Neural progenitor cell (in vitro differentiated cells): ENCODE measurements around the gene NSMF. TPM values are rescaled to one million over a fixed set of nuclear protein-coding genes. Genes with fewer than 3 reads are reported as not detected.

Experiments used
- DNase-seq: peaks from one replicate; pipeline ENCODE4 v3.0.0-alpha.2; 2016; ENCODE audit warnings: low spot score
- H2AFZ ChIP-seq: fragments of 200-600 bp; sonication (generic); replicated peaks from 2 replicates; pipeline ENCODE4 v1.6.1; 2016; ENCODE audit warnings: antibody characterized with exemption
- H3F3A ChIP-seq: fragments of 200-600 bp; sonication (generic); 2 replicates; pipeline ENCODE4 v1.6.1; 2016; ENCODE audit warnings: antibody characterized with exemption, low read depth
- H3K27ac ChIP-seq: fragments of 200-600 bp; sonication (generic); 2 replicates; pipeline ENCODE4 v1.5.1; 2016; ENCODE audit warnings: mild to moderate bottlenecking
- H3K27me3 ChIP-seq: fragments of 200-600 bp; sonication (generic); 2 replicates; pipeline ENCODE4 v1.6.1; 2016; ENCODE audit warnings: mild to moderate bottlenecking, moderate library complexity
- H3K36me3 ChIP-seq: fragments of 200-600 bp; sonication (generic); 2 replicates; pipeline ENCODE4 v1.5.1; 2016
- H3K4me1 ChIP-seq: fragments of 200-600 bp; sonication (generic); 2 replicates; pipeline ENCODE4 v1.6.1; 2016; ENCODE audit warnings: mixed run types
- H3K4me2 ChIP-seq: fragments of 200-600 bp; sonication (generic); 2 replicates; pipeline ENCODE4 v1.6.1; 2016
- H3K4me3 ChIP-seq: fragments of 200-600 bp; sonication (generic); 2 replicates; pipeline ENCODE4 v1.5.1; 2016
- H3K79me2 ChIP-seq: fragments of 200-600 bp; sonication (generic); 2 replicates; pipeline ENCODE4 v1.6.1; 2016; ENCODE audit warnings: low read depth
- H3K9ac ChIP-seq: fragments of 200-600 bp; sonication (generic); 2 replicates; pipeline ENCODE4 v1.6.1; 2016
- H3K9me3 ChIP-seq: fragments of 200-600 bp; sonication (generic); 2 replicates; pipeline ENCODE4 v1.5.1; 2016; ENCODE audit warnings: low read depth
- H4K20me1 ChIP-seq: fragments of 200-600 bp; sonication (generic); 2 replicates; pipeline ENCODE4 v1.6.1; 2016; ENCODE audit warnings: low read depth
- H3K27ac Mint-ChIP-seq: 3 replicates; pipeline ENCODE4 v1.8.0; 2021; ENCODE audit warnings: mixed read lengths
- H3K27me3 Mint-ChIP-seq: 2 replicates; pipeline ENCODE4 v1.8.0; 2022; ENCODE audit warnings: low read depth, mild to moderate bottlenecking, inconsistent platforms, moderate library complexity, mixed read lengths; ENCODE audit not compliant: insufficient read depth
- H3K36me3 Mint-ChIP-seq: 3 replicates; pipeline ENCODE4 v1.8.0; 2021; ENCODE audit warnings: mixed read lengths
- H3K4me1 Mint-ChIP-seq: 3 replicates; pipeline ENCODE4 v1.8.0; 2021; ENCODE audit warnings: mixed read lengths
- H3K4me3 Mint-ChIP-seq: 3 replicates; pipeline ENCODE4 v1.8.0; 2021; ENCODE audit warnings: mild to moderate bottlenecking, moderate library complexity, mixed read lengths
- H3K9me3 Mint-ChIP-seq: 3 replicates; pipeline ENCODE4 v1.8.0; 2020; ENCODE audit warnings: mixed read lengths
- CTCF ChIP-seq: fragments of 200-600 bp; sonication (generic); IDR thresholded peaks from 2 replicates; pipeline ENCODE4 v1.5.1; 2017; ENCODE audit warnings: antibody characterized with exemption, mild to moderate bottlenecking
- EZH2 ChIP-seq: fragments of 200-600 bp; sonication (generic); IDR thresholded peaks from 2 replicates; pipeline ENCODE4 v1.6.1; 2017; ENCODE audit warnings: antibody characterized with exemption, mild to moderate bottlenecking, moderate library complexity
- EZH2phosphoT487 ChIP-seq: fragments of 200-600 bp; sonication (generic); IDR thresholded peaks from 2 replicates; pipeline ENCODE4 v1.6.1; 2017; ENCODE audit warnings: antibody characterized with exemption
- total RNA-seq: library from RNA; depleted of rRNA; stranded (reverse); fragments of >200 nt; gene quantifications from 2 replicates; pipeline ENCODE4 v1.2.3, GENCODE V29; 2015; ENCODE audit warnings: low replicate concordance

The NSMF gene
- total RNA-seq, 1 donor from 2014 or later = 17.1 TPM

- H3K27ac ChIP-seq = no peak overlapping the region
- peak overlapping the region; percentile 86 for H3K4me3 ChIP-seq
- H3K9ac ChIP-seq = peak overlapping the region; percentile 23
These were observed 661 bp downstream of the NSMF start for GRCh38 chr9:137458194-137459151.

DNA sequence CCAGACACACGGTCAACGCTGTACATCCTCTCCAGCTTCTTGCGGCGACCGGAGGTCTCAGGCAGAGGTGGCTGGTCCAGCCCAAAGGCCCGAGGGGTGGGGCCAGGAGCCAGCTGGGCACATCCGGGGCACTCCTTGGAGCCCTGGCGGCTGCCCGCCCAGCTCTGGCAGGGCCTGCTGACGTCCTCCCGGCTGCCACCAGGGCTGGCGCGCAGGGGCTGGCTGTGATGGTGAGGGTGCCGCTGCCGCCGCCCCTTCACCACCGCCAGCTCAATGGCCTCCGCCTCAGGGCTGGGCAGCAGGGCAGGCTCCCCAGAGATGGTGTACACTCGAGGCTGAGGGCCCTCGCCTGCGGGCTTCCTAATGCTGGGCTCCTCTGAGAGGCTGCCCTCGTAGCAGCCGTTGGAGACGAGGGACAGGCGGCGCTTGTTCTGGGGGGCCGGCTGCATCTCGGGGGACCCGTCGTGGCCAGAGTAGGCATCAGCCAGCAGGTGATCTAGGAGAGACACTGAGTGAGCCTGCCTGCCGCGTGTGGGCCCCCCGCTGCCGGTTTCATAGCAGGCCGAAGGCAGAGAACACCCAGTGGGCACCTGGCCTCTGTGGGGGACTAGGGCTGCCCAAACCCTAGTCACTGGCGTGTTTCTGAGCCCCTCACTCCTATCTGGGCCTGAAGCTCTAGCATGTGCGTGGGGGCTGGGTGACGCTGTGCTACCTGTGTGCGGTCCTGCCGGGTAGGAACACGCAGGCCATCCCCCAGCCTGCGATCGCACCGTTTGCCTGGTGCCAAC lies 1.5 kb downstream of the NSMF start:
- H3K9me3 ChIP-seq = no peaks in the 10 kb centered on the region
- H3K4me2 ChIP-seq = peak overlapping the region; percentile 95
- H3K4me1 ChIP-seq = peaks cover 24% of the 10 kb centered on the region
- H3K27ac ChIP-seq = no peak overlapping the region
- H3K4me3 ChIP-seq = peak overlapping the region; percentile 86
- no peak overlapping the region for H2AFZ ChIP-seq
- no peaks in the 10 kb centered on the region for H3K36me3 ChIP-seq
- H4K20me1 ChIP-seq = peaks cover 51% of the 10 kb centered on the region
- Mint-ChIP-seq H3K4me3 (peak overlapping the region; percentile 68), H3K9me3 (no peaks in the 10 kb centered on the region), H3K36me3 (peaks cover 2% of the 10 kb centered on the region), H3K27me3 (peaks cover 3% of the 10 kb centered on the region), H3K4me1 (peaks cover 18% of the 10 kb centered on the region), H3K27ac (no peak overlapping the region)
- peaks cover 7% of the 10 kb centered on the region for H3K79me2 ChIP-seq
- TF ChIP-seq EZH2phosphoT487 = no peak
- peaks cover 40% of the 10 kb centered on the region for H3K27me3 ChIP-seq
- H3F3A ChIP-seq = peaks cover 15% of the 10 kb centered on the region
- no peak overlapping the region for H3K9ac ChIP-seq
- DNase-seq = no peak

More at GRCh38 chr9:137458194-137459151, 661 bp downstream of the NSMF start:
- H3K4me3 Mint-ChIP-seq = peak overlapping the region; percentile 68
- Histone ChIP-seq H2AFZ (no peak overlapping the region), H3K79me2 (peaks cover 7% of the 10 kb centered on the region), H3K27me3 (peaks cover 48% of the 10 kb centered on the region), H3K9me3 (no peaks in the 10 kb centered on the region), H3K36me3 (no peaks in the 10 kb centered on the region), H4K20me1 (peaks cover 42% of the 10 kb centered on the region), H3K4me2 (peak overlapping the region; percentile 95), H3F3A (peaks cover 14% of the 10 kb centered on the region), H3K4me1 (peaks cover 21% of the 10 kb centered on the region)
- peaks cover 2% of the 10 kb centered on the region for H3K36me3 Mint-ChIP-seq
- TF ChIP-seq CTCF (no peak), EZH2 (peak; percentile 44)
- no peaks in the 10 kb centered on the region for H3K9me3 Mint-ChIP-seq
- H3K27ac Mint-ChIP-seq = no peak overlapping the region
- H3K27me3 Mint-ChIP-seq = peaks cover 3% of the 10 kb centered on the region
- peak; percentile 42 for DNase-seq
- H3K4me1 Mint-ChIP-seq = peaks cover 18% of the 10 kb centered on the region

DNA sequence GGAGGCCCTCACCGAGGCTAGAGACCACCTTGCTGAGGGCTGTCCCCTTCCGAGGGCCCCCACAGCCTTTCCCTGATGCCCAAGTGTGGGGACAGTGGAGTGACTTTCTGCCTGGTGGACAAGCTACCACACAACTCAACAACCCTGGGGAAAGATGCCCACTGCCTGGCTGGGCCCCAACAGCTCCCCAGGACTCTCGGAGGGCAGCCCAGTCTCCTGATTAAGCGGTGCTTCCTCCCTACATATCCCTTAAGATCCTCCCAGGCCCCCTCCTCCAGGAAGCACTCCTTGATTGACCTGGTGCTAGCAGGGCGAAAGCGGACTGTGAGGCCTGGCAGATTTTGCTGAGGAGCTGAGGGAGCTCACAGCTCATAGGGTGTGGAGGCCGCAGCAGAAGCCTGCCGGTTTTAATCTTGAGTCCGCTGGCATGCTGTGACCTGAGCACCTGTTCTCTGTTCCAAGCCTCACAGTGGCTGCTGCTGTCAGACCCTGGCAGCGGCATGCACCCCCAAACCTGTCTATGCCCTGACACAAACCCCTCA lies 2.2 kb downstream of the NSMF start:
- Histone ChIP-seq H3K27ac (no peak overlapping the region), H3K9ac (no peak overlapping the region), H2AFZ (no peak overlapping the region), H3K9me3 (no peaks in the 10 kb centered on the region), H3K4me1 (peaks cover 24% of the 10 kb centered on the region), H3K79me2 (peaks cover 7% of the 10 kb centered on the region), H3K27me3 (peaks cover 33% of the 10 kb centered on the region), H3K4me3 (no peak overlapping the region), H3K36me3 (no peaks in the 10 kb centered on the region), H3K4me2 (no peak overlapping the region), H3F3A (peaks cover 15% of the 10 kb centered on the region), H4K20me1 (peaks cover 56% of the 10 kb centered on the region)
- Mint-ChIP-seq H3K4me3 (peak overlapping the region; percentile 66), H3K9me3 (no peaks in the 10 kb centered on the region), H3K4me1 (peaks cover 18% of the 10 kb centered on the region), H3K36me3 (peaks cover 4% of the 10 kb centered on the region), H3K27ac (no peak overlapping the region), H3K27me3 (peaks cover 3% of the 10 kb centered on the region)
- DNase-seq = no peak
- TF ChIP-seq EZH2 = no peak
- no peak for TF ChIP-seq CTCF
- TF ChIP-seq EZH2phosphoT487 = no peak
